NOMO-1 treated with dmso at 0.1 percent for 144 hours (cell line): Measurements from ENCODE around the gene PCDHGB7.
"Not testable (repeated sequence)": the region's sequence is repeated elsewhere in the genome, so short reads cannot be mapped to it uniquely, and the experiment has no call there.

Experiments
- DNase-seq: peaks from one replicate; lab custom pipeline; 2025; ENCODE audit not compliant: unreplicated experiment; lab: John Stamatoyannopoulos, UW

The PCDHGB7 gene

DNA sequence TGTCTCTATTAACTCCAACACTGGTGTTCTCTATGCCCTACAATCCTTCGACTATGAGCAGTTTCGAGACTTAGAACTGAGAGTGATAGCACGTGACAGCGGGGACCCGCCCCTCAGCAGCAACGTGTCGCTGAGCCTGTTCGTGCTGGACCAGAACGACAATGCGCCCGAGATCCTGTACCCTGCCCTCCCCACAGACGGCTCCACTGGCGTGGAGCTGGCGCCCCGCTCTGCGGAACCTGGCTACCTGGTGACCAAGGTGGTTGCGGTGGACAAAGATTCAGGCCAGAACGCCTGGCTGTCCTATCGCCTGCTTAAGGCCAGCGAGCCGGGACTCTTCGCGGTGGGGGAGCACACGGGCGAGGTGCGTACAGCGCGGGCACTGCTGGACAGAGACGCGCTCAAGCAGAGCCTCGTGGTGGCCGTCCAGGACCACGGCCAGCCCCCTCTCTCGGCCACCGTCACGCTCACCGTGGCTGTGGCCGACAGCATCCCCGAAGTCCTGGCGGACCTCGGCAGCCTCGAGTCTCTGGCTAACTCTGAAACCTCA, 5.3 kb downstream of the PCDHGB7 start:
- DNase-seq: no peak

DNA sequence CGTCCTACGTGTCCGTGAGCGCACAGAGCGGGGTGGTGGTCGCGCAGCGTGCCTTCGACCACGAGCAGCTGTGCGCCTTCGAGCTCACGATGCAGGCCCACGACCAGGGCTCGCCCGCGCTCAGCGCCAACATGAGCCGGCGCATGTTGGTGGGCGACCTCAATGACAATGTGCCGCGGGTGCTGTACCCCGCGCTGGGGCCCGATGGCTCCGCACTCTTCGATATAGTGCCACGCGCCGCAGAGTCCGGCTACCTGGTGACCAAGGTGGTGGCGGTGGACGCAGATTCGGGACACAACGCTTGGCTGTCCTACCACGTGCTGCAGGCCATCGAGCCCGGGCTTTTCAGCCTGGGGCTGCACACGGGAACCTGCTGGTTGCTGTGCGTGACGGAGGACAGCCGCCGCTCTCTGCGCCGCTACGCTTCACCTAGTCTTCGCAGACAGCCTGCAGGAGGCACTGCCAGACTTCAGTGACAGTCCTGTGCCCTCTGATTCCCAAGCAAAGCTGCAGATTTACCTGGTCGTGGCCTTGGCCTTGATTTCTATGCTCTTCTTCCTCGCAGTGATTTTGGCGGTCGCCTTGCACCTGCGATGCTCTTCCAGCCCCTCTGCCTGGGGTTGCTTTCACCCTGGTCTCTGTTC, 10.4 kb downstream of the PCDHGB7 start:
- no peak for DNase-seq

DNA sequence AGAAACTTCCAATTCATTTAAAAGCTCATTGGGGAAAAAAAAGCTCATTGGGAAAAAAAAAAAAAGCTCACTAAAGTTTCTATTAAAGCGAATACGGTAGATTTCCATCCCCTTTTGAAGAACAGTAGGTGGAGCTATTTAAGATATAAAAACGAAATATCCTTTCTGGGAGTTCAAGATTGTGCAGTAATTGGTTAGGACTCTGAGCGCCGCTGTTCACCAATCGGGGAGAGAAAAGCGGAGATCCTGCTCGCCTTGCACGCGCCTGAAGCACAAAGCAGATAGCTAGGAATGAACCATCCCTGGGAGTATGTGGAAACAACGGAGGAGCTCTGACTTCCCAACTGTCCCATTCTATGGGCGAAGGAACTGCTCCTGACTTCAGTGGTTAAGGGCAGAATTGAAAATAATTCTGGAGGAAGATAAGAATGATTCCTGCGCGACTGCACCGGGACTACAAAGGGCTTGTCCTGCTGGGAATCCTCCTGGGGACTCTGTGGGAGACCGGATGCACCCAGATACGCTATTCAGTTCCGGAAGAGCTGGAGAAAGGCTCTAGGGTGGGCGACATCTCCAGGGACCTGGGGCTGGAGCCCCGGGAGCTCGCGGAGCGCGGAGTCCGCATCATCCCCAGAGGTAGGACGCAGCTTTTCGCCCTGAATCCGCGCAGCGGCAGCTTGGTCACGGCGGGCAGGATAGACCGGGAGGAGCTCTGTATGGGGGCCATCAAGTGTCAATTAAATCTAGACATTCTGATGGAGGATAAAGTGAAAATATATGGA, 13.0 kb downstream of the PCDHGB7 start, which contains the start of gene PCDHGA12:
TSS of gene PCDHGA12 (plus strand) at position 176 of the 782 bp plus-strand sequence. CDS start at position 429, 253 bp downstream.
- DNase-seq: no peak

DNA sequence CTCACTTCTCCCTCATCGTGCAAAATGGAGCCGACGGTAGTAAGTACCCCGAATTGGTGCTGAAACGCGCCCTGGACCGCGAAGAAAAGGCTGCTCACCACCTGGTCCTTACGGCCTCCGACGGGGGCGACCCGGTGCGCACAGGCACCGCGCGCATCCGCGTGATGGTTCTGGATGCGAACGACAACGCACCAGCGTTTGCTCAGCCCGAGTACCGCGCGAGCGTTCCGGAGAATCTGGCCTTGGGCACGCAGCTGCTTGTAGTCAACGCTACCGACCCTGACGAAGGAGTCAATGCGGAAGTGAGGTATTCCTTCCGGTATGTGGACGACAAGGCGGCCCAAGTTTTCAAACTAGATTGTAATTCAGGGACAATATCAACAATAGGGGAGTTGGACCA, 13.8 kb downstream of the PCDHGB7 start:
- no peak for DNase-seq

DNA sequence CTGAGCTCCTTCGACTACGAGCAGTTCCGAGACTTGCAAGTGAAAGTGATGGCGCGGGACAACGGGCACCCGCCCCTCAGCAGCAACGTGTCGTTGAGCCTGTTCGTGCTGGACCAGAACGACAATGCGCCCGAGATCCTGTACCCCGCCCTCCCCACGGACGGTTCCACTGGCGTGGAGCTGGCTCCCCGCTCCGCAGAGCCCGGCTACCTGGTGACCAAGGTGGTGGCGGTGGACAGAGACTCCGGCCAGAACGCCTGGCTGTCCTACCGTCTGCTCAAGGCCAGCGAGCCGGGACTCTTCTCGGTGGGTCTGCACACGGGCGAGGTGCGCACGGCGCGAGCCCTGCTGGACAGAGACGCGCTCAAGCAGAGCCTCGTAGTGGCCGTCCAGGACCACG, 14.8 kb downstream of the PCDHGB7 start:
- DNase-seq: not testable (repeated sequence)

DNA sequence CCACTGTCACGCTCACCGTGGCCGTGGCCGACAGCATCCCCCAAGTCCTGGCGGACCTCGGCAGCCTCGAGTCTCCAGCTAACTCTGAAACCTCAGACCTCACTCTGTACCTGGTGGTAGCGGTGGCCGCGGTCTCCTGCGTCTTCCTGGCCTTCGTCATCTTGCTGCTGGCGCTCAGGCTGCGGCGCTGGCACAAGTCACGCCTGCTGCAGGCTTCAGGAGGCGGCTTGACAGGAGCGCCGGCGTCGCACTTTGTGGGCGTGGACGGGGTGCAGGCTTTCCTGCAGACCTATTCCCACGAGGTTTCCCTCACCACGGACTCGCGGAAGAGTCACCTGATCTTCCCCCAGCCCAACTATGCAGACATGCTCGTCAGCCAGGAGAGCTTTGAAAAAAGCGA, 15.2 kb downstream of the PCDHGB7 start:
- DNase-seq: not testable (repeated sequence)

DNA sequence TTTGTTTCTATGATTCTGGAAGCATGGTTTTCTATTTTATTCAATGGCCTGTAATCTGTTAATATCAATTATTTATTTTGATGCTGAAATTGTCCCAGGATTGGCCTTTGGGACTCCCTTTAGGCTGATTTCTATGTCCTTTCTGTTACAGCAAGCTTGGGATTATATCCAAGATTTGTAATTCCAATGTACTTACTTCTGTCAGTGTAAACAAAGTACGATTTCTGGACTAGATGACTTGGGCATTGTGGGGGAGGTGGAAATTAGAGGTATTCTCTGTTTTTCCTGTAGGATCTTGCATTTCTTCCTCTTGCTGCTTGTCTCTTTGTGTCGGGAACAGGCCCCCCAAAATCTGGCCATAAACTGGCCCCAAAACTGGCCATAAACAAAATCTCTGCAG, 16.5 kb downstream of the PCDHGB7 start:
- no peak for DNase-seq

DNA sequence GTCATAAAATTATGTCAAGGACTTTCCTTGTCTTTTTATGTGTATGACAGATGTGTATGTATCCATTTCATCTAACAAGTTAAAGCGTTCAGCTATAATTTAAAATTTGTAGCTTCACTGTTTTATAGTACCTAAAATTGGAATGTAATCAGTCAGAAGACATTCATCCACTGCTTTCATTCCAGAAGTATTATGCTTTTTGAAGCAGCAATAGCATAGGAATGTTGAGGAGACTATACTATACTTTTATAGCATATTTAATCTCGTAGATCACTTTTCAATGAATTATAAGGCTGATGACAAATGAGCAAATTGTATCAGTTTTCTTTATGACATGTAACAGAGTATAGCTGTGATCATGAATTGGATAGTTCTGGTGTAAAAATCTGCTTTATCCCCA, 19.7 kb downstream of the PCDHGB7 start:
- DNase-seq: no peak

DNA sequence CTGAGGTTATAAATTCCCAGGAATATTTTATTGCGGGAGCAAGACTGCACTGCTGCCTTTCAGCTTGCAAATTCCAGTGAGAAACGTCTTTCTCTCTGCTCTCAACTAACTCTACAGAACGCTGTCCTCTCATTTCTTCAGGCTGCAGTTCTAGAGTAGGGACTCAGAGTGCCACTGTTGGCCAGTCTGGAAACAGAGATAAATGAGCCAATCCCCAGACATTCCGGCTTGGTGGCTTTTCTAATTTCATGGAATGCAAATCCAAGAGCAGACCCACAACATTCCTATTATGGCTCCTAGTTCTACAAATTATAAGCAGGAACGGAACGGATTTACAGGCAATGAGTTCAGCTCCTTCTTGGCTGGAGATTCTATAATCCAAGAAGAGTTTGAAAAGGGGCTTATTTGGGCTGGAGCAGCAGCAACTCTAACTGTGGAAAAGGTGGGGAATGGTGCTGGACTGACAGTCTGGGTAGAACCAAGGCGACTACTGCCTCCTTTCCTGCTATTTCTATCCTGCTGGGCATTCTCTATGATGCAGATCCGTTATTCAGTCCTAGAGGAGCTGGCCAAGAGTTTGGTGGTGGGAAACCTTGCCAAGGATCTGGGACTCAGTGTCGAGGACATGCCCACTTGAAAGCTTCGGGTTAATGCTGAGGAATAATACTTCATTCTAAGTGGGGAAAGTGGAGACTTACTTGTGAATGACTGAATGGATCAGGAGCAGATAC, 22.1 kb downstream of the PCDHGB7 start:
- DNase-seq: no peak

DNA sequence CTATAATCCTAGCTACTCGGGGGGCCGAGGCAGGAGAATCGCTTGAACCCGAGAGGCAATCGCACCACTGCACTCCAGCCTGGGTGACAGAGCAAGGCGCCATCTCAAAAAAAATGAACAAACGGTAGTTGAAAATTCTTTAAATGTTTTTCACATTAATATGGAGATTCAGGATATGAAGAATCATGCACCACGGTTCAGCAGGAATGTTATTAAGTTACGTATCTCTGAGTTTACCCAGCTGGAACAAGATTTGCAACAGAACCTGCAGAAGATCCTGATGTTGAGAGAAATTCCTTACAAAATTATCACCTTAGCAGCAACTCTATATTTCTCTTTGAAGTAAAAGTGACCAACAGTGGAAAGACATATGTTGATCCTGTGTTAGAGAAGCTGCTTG, 22.9 kb downstream of the PCDHGB7 start:
- no peak for DNase-seq

DNA sequence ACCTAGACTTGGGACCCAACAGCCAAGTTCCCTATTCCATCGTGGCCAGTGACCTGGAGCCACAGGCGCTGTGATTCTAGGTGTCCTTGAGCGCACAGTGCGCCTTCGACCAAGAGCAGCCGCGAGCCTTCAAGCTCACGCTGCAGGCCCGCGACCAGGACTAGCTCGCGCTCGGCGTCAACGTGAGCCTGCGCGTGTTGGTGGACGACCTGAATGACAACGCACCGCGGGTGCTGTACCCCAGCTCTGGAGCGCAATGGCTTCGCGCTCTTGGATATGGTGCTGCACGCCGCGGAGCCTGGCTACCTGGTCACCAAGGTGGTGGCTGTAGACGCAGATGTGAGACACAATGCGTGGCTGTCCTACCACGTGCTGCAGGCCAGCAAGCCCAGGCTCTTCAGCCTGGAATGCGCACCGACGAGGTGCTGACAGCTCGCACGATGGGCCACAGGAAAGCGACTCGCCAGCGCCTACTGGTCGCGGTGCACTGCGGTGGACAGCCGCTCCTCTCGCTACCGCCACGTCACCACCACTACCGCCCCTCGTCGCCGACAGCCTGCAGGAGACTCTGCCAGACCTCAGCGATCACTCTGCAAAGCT, 24.2 kb downstream of the PCDHGB7 start:
- no peak for DNase-seq

DNA sequence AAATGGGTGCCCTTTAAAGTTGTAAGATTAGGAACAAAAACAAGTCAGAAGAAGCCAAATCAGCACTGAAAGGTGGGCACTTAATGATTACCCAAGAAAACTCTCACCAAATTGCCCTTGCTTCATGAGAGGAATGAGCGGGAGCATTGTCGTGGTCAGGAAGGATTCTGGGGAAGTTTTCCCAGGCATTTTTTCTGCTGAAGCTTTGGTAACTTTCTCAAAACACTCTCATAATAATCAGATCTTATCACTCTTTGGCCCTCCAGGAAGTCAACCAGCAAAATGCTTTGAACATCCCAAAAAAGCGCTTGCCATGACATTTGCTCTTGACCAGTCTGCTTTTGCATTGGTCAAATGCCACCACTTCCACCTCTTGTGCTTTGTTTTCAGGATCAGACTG, 47.9 kb downstream of the PCDHGB7 start:
- no peak for DNase-seq
